ENCODE measurements around the gene HYAL2.
"Not testable (repeated sequence)": the region's sequence is repeated elsewhere in the genome, so short reads cannot be mapped to it uniquely, and the experiment has no call there.

The HYAL2 gene

DNA sequence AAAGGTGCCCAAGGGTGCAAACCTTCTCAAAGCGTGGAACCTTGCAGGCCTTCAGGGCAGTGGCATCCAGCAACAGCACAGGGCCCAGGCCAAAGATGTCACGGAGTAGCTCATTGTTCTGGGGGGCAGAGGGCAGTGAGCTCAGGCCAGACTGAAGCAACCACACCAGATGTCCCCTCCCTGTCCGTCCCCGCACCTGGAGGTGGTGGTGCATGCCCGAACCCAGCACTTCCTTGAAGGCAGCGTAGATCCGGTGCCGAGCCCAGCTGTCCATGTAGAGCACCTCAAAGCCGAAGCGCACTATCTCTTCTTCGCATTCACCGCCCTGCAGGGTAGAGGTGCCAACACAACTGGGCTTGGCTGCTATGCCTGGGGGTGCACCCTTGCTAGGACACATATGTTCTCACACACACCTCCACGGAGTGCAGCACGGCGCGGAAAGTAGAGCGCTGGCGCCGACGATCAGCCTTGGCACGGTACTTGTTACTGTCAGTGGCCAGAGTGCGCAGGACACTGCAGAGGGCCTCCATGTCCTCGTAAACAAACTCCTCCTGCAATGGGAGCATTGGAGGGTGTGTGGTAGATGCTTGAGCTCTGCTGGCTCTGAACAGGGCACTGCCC lies 34.0 kb downstream of the HYAL2 start:
- no peak for DNase-seq

DNA sequence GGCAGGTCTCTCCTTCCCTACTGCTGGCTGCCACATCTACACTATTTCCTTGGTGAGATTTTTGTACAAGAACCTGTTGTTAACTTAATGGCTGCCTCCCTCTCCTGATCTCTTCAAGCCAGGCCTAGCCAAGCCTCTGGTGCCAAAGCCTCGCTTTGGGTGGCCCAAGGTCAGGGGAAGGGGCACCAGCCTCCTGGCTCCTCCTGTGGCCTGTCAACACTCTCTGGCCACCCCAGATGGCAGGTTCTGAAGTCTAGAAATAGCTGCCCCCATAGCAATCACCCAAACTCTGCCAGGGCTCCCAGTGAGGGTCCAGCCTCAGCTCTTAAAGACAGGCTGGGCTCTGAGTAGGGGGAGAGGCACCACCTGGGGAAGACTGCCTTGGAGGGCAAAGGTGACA lies 35.3 kb downstream of the HYAL2 start:
- no peak for DNase-seq

DNA sequence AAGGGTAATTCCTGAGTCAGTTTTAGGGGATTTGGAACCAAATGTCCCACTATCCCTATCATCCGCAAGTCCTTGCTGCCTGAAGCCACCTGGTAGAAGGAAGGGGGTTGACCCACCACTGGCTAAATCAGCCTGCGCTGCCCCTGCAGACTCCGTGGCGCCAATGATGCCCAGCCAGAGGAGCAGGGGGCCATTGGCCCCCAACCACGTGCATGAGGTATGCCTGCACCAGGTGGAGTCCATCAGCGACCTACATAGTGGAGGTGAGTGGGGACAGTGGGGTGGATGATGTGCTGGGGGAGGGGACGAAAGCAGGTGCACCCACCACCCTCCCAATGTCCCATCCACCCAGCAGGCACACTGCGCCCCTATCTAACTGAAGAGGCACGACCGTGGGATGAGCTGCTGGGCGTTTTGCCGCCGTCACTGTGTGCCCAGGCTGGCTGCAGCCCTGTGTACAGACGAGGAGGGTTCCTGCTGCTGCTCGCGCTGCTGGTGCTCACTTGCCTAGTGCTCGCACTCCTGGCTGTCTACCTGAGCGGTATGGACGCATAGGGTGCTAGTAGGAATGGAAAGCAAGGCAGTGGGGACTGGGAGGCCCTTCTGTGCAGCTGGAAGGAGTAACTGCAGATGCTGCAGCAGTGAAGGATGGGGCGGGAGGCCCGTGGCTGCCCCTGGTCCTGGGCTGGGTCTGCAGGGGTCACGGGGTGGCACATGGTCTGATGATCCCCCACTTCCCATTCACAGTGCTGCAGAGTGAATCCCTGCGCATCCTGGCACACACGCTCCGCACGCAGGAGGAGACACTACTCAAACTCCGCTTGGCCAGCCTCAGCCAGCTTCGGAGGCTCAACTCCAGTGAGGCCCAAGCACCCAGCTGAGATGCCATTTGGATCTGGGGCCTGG lies 36.0 kb downstream of the HYAL2 start:
- no peak for DNase-seq

DNA sequence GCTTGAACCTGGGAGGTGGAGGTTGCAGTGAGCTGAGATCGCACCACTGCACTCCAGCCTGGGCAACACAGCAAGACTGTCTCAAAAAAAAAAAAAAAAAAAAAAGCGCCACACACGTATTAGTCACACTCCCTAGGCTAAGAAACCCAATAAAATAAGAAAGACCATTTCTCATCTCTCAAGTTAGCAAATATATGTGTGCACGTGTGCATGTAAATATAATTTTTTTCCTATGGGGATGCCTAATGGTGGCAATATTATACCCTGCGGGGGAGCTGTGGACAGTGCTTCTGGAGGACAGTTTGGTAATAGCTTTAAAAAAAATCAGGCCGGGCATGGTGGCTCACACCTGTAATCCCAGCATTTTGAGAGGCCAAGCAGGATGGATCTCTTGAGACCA lies 38.4 kb downstream of the HYAL2 start:
- not testable (repeated sequence) for DNase-seq

DNA sequence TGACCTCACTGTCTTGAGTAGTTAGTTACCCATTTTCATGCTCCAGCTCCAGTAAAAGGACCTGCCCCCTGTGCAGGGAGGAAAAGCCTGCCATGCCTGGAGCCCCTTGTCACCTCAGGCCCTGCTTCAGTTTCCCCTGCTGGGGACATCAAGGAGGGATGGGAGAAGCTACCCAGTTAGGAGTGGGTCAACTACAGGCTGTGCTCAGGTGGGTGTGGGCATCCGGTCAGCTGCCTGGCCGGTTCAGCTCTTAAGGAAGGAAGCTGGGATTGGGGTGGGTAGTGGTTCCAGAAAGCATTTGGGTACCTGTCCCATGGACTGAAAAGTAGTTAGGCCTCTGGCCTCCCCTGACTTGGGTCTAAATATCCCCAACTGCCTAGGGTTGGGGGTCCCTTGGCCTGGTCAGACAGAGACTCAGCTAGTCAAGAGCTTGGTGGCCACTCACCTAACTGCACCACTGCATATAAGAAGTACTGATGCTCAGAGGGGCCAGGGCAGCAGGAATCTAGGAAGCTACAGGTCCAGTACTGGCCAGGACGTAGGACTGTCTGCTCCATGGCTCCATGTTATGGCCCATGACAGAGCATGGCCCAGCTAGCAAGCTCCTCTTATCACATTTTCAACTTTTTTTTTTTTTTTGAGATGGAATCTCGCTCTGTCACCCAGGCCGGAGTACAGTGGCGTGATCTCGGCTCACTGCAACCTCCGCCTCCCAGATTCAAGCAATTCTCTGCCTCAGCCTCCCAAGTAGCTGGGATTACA lies 43.1 kb downstream of the HYAL2 start:
- no peak for DNase-seq

DNA sequence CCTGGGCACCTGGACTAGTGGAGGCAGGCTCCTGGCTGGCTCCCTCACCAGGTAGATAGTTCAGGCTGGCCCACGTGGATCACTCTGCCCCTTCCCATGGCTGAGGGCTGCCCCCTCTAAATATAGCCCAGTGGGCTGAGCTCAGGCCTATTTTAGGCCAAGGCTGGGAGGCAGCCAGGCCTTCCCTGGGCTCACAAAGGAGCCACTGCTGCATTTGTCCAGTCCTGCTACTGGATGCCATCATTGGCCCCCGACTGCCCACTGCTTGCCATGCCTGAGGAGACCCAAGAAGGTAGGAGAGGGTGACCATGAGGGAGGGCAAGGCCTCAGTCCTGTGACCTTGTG lies 43.7 kb downstream of the HYAL2 start, which contains the start of gene LSMEM2:
Gene LSMEM2, plus strand, starts transcription at position 208 of the 345 bp plus-strand sequence. Its CDS starts 27 bp downstream, at position 235.
- DNase-seq, result no peak

DNA sequence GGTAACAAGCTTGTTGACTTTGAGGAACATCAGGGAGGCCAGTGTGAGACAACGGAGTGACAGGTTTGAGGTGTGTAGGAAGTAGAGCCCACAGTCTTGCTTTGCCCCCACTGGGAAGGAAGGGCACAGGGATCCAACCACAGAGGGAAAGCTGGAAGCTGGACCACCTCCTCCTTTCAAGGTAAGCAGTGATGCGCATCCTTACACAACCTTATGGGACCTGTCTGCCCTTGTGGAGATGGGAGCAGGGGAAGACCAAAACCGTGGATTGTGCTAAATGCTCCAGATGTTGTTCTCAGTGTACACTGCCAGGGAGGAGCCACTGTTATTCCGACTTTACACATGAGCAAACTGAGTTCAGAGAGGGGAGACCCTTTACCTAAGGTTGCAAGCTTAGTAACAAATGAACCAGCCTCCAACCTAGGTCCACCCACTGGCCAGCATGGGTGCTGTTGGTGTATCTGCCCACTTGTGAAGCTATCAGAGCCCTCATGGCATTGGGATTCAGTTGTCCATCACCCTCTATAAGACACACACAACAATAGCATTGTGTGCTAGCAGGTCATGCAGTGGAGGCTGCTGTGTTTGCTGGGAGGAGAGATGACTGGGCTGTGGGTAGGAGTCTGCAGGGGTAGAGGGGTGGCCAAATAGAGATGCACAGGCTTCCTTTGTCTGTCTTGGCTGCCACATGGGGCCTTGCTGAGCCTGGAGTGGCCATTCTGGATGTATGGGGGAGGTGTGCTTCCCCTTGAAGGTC lies 44.2 kb downstream of the HYAL2 start:
- DNase-seq, result no peak

DNA sequence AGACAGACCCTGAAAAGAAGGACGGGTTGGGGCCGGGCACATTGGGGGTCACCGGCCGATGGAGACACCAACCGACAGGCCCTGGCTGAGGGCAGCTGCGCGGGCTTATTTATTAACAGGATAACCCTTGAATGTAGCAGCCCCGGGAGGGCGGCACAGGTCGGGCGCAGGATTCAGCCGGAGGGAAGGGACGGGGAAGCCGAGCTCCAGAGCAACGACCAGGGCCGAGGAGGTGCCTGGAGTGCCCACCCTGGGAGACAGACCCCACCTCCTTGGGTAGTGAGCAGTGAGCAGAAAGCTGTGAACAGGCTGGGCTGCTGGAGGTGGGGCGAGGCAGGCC lies 45.8 kb downstream of the HYAL2 start:
- no peak for DNase-seq

DNA sequence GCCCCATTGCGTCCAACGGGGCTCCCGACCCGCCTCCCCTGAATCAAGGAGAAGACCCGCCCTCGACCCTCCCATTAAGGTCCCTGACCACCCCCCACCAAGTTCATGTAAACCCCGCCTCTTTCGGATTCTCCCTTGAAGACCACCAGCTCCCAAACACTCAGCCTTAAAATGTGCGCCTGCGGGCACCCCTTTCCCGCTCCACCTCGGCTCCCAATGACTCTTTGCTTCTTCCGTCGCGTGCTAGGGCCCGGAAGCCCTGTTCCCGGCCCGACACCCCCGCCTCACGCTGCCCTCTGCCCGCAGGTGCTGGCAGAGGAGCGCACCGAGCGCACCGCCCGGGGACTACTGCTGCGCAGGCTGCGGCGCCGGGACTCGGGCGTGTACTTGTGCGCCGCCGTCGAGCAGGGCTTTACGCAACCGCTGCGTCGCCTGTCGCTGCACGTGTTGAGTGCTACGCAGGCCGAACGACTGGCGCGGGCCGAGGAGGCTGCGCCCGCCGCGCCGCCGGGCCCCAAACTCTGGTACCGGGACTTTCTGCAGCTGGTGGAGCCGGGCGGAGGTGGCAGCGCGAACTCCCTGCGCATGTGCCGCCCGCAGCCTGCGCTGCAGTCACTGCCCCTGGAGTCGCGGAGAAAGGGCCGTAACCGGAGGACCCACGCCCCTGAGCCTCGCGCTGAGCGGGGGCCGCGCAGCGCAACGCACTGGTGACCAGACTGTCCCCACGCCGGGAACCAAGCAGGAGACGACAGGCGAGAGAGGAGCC lies 46.4 kb downstream of the HYAL2 start:
- DNase-seq, result no peak

DNA sequence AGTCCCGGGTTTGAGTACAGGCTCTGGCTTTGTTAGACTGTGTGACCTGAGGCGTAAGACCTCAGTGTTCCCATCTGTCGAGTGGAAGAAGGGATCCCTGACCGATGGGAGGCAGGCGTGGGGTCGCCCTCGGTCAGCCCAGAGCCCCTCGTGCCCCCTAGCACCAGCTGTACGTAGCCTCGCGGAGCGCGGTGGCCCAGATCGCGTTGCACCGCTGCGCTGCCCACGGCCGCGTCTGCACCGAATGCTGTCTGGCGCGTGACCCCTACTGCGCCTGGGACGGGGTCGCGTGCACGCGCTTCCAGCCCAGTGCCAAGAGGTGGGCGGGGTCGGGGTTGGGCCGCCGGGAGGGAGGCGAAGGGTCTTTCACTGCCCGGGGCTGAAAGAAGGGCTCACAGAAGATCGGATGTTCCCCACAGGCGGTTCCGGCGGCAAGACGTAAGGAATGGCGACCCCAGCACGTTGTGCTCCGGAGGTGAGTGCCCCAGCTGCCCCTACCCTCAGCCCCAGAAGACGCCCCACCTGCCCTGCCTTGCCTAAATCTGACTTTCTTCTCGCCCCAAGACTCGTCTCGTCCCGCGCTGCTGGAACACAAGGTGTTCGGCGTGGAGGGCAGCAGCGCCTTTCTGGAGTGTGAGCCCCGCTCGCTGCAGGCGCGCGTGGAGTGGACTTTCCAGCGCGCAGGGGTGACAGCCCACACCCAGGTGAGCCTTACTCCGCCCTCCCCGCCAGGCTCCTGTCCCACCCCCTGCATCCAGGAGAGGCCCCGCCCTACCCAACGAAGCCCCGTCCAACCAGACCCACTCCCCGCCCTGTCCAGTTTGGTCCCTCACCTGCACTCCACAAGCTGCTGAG lies 47.2 kb downstream of the HYAL2 start:
- no peak for DNase-seq

DNA sequence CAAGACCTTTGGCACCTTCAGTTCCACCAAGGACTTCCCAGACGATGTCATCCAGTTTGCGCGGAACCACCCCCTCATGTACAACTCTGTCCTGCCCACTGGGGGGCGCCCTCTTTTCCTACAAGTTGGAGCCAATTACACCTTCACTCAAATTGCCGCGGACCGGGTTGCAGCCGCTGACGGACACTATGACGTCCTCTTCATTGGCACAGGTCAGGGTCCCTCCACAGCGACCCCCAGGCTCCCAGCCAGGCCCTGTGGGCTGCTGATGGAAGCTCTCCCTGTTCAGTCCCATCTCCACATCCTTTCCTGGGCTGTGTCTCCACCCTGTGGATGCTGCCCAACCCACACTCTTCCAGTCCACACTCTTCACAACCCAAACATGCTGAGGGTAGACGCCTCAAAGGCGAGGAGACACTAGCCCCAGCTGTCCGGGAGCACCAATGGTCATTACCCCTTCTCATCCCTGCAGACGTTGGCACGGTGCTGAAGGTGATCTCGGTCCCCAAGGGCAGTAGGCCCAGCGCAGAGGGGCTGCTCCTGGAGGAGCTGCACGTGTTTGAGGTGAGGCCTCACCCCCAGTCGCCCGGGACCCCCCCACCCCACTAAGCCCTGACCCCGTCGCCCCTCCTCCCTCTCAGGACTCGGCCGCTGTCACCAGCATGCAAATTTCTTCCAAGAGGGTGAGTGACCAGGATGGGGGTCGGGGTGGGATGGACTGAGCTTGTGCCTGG lies 48.0 kb downstream of the HYAL2 start:
- peak; percentile 58 to 62 for DNase-seq

DNA sequence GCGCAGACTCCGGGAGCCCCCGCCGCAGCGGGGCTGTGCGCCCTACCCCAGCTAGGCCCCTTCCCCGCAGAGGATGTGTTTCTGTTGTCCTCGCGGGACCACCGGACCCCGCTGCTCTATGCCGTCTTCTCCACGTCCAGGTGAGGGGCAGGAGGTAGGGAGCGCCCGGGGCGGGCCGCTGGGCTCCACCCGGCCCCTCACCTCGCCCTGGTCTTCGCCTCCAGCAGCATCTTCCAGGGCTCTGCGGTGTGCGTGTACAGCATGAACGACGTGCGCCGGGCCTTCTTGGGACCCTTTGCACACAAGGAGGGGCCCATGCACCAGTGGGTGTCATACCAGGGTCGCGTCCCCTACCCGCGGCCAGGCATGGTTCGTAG lies 48.9 kb downstream of the HYAL2 start:
- no peak for DNase-seq

DNA sequence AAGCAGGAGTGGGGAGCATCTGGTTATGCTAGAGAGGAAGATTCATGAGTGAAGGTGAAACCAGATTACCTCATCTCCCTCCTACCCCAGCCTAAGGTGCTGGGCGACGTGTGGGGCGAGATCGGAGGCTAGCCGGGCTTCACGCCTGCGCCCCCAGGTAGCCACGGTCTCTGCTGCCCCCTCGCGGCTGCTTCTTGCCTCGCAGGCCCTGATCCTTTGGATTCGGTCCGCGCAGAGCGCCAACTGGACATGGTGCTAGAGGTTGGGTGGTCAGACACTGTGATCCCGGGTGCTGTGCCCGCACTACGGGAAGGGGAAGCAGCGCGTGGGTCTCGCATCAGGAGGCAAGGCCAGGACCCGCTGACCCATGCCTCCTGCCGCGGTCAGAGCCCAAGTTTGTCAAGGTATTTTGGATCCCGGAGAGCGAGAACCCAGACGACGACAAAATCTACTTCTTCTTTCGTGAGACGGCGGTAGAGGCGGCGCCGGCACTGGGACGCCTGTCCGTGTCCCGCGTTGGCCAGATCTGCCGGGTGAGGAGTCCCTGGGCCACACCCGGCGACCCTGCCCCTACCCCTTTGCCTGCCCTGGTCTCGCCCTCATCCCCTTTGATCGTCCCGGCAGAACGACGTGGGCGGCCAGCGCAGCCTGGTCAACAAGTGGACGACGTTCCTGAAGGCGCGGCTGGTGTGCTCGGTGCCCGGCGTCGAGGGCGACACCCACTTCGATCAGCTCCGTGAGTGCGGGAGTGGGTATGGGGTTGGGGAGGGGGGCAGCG lies 49.4 kb downstream of the HYAL2 start:
- peak; percentile 75 to 85 for DNase-seq

DNA sequence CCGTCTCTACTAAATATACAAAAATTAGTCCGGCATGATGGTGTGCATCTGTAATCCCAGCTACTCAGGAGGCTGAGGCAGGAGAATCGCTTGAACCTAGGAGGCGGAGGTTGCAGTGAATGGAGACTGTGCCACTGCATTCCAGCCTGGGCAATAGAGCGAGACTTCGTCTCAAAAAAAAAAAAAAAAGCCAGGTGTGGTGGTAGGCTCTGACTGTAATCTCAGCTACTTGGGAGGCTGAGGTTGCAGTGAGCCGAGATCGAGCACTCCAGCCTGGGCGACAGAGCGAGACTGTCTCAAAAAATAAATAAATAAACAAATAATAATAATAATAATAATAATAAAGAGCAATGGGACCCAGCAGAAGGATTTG lies 50.0 kb downstream of the HYAL2 start:
- not testable (repeated sequence) for DNase-seq

DNA sequence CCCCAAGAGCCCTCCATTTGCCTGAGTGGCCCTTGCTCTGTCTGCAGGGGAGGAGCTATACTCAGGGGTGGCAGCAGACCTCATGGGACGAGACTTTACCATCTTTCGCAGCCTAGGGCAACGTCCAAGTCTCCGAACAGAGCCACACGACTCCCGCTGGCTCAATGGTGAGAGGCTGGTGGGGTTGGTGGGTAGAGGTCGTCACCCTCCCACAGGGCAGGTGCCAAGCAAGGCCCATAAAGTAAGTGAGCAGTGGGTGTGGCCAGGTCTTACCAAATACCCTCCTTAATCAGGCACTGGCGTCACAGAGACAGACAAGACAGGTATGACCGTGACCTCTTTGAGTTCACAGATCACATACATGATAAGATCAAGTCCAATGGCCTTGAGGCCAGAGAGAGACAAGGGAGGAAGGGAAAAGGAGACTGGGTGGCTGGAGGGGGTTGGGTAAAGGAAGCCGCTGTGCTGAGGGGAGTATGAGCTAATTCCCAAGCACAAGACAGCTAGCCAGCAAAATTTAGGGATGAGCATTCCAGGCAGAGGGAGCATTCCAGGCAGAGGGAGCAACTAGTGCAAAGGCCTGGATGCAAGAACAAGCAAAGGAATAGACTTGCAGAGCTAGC lies 51.1 kb downstream of the HYAL2 start:
- no peak for DNase-seq

DNA sequence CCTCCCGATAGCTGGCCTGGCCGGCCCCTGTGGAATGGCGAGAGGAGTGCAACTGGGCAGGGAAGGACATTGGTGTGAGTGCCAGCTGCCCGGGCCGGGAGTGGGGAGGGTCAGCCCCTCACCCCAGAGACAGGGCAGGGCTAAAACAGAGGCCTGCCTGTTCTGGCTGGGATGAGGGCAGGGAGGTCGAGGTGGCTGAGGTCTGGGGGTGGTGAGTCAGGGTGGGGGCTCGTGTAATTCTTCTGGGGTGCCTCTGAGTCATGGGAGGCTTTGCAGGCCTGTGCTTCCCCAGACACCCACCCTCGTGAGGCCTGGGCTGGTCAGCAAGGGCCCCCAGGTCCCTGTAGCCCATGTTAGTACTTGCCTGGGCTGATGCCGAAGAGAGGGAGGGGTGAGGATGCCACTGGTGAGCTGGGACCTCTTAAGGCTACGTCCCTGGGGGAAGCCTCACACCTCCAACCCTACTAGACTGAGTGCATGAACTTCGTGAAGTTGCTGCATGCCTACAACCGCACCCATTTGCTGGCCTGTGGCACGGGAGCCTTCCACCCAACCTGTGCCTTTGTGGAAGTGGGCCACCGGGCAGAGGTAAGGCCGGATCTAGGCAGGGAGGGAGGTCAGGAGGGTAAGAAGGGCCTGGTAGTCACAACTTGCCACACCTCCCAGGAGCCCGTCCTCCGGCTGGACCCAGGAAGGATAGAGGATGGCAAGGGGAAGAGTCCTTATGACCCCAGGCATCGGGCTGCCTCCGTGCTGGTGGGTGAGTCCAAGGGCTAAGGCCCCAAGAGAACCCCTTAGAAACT lies 51.9 kb downstream of the HYAL2 start:
- DNase-seq, result no peak

DNA sequence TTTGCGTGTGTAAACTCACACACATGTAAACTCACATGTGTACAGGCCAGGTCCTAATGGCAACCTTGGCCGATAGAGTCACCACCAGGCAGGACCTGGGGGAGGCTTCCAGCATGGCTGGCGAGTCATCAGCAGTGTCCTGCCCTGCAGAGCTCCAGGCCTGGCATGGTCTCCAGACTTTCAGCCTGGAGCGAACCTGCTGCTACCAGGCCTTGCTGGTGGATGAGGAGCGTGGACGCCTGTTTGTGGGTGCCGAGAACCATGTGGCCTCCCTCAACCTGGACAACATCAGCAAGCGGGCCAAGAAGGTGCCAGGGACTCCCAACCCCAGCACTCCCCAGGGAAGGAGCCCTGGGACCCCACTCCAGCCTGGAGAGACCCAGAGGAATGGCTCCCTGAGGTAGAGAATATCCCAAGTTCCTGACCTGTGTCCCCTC lies 52.5 kb downstream of the HYAL2 start:
- DNase-seq, result no peak

DNA sequence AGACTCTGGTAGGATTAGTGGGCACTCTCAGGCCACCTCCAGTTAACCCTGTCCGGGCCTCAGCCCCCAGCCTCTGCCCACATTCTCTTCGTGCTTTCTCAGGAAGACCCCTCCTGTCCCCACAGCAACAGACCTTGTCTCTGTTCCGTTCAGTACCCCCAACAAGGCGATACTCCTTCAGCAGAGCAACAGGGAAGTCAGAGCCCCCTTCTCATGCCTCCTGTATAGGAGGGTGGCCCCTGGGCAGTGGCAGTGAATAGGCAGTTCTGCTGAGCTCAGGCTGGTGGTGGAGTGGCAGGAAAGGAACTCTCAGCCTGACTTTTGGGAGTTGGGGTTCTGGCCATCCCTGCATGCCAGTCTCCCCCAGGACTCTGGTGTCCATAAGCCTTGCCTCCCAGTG lies 53.1 kb downstream of the HYAL2 start:
- DNase-seq, result no peak

Data from Kasumi-1 (cell line).